RPMI8226 (cell line): Measurements from ENCODE around the gene GNB5.
"Not testable (repeated sequence)": the region's sequence is repeated elsewhere in the genome, so short reads cannot be mapped to it uniquely, and the experiment has no call there.

Experiments
- DNase-seq: peaks from one replicate; pipeline ENCODE4 v3.0.0-alpha.2; 2015

Gene GNB5

DNA sequence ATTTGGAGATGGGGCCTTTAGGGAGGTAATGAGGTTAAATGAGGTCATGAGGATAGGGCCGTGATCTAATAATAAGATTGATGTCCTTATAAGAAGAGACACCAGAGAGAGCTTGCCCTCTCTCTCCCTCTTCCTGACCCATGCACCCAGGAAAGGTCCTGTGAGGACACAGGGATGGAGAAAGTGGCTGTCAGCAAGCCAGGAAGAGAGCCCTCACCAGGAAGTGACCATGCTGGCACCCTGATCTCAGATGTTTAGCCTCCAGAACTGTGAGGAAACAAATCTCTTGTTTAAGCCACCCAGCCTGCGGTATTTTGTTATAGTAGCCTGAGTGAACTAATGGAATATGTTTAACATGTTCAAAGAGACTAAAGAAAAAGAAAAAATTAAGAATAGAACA, 15.3 kb upstream of the GNB5 start:
- DNase-seq: no peak

DNA sequence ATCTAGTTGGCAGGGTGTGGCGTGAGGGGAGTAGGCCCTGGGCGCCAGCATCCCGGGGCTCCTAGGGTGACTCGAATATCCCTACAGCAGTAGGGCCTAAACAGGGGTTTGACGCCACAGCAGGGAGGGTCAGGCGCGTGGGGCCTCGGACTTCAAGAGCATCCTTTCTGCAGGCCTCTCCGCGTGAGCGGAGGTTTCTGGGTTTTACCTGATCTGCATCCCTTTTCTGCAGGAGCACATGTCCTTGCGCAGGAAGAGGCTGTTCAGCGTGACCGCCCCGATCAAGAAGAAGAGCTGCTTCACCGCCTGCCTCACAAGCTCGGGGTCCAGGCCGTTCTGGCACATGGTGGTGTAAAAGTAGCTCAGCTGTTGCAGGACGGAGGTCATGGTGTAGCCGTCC, 13.5 kb upstream of the GNB5 start:
- DNase-seq: no peak

DNA sequence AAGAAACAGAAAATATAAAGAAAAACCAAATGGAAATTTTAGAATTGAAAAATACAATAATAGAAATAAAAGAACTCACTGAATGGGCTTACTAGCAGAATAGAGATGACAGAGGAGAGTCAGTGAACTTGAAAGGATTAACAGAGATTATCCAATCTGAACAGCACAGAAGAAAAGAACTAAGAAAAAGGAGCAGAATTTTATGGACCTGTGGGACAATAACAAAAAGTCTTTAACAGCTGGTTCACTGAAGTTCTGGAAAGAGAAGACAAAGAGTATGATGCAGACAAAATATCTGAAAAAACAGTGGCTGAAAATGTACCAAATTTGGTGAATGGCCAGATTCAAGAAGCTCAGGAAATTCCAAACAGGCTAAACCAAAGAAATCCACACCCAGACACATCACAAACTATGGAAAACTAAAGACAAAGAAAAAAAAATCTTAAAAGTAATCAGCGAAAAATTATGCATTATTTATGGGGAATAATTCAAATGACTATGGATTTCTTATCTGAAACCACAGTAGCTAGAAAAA, 9.7 kb upstream of the GNB5 start:
- no peak for DNase-seq

DNA sequence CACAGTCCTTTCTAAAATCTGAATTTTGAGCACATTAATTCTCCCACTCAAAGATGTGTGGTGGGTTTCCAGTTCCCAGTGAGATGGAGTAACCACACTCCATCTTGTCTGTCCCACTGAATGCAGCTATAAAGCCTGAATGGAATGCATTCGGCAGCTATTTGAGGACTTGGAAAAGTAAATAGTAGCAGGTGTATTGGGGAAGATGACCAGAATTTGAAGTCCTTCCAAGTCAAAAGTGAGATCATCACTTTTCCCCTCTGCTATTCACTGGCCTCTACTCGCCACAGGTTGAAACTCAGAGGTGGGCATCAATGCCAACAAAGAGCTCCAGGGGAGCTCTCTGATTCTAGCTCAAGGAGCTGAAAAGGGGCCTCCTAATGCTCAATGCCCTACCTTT, 8.1 kb upstream of the GNB5 start:
- no peak for DNase-seq

GRCh38 chr15:52196891-52197290, 5.7 kb upstream of the GNB5 start:
- no peak for DNase-seq

DNA sequence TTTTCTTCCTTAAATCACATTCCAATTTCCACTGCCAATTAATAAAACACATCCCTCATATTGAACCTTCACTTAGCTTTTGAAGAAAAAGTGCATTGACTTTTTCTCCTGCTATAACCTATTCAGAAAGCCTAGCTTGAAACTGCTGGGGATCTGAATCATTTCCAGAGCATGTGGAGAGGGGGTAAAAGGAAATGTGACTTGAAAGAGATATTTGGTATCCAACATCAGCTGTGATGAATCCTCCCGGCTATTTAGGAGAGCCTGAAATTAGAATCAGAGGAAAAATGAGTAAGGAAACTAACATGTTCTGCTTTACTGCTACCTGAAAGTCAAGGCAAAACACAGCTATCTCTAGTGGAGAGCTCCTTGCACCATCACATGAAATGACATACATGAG, 2.6 kb upstream of the GNB5 start:
- DNase-seq: no peak

- DNase-seq: no peak
Measured at GRCh38 chr15:52193321-52193720, 2.1 kb upstream of the GNB5 start.

DNA sequence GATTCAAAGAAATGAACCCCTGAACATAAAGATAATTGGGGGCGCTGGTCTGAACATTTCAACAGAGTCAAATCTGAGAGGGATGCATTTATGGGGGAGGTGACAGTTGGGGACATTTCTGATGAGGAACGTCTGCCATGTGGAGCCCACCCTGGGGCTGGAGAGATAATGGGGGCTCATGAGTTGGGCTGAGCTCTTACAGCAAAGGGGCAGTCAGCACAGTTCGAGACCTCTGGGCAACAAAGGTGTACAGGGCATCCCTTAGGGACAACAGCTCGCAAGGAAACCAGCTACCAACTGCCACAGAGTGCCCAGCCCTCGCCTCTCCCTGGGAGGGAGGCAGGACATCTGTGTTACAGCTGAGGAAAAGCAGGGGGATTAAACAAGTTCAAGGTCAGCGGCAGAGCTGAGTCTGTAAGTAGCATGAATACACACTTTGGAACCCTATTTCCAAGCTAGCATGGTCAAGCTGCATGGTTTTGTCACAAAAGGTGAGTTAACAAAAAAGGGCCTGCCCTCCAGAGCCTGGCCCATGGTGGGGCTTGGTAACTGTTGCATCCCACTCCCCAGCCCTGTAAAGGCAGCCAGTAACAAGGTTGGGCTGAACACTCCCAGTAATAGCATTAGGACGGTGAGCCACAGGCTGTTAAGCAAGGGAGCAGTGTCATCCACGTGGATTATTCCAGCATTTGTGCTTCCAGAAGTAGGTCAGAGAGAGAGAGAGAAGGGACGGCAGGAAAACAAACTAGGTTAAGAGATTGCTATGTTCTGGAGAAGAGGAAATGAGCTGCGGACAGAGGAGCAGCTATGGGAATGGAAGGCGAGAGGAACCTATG, 4.3 kb downstream of the GNB5 start:
- no peak for DNase-seq

DNA sequence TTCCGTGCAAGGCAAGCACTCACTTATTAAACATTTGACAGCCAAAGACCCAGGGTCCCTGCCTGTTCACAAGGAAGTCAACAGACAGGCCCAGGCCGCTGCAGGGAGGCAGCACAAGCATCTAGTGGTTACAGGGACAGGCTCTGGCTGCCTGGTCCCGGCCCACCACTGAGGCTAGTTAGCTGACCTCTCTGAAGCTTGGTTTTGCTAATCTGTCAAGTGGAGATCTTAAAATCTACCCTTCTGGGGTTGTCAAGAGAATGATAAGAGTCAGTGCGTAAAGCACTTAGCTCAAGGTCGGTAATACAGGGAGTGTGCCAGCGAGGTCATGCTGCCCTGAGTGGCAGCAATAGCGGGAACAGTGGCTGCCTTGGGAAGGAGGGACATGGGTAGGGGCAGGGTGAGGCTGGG, 6.0 kb downstream of the GNB5 start:
- no peak for DNase-seq

DNA sequence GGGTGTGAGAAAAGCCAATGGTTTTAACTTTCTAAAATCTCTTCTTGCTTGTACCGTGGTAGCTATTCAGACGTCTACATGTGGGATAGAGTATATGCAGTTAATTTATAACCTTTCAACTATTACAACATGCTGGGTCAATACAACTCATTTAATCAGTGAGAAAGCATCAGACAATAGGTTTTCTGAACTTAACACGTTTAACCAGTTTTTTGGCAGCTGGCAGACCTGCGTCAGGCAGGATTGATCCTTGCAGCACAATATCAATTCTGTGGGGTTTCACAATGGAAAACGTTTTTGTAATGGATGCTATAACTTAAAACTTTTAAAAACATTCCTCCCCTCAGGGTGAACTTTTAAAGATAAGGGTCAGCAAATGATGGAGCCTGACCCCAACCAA, 6.5 kb downstream of the GNB5 start:
- no peak for DNase-seq

DNA sequence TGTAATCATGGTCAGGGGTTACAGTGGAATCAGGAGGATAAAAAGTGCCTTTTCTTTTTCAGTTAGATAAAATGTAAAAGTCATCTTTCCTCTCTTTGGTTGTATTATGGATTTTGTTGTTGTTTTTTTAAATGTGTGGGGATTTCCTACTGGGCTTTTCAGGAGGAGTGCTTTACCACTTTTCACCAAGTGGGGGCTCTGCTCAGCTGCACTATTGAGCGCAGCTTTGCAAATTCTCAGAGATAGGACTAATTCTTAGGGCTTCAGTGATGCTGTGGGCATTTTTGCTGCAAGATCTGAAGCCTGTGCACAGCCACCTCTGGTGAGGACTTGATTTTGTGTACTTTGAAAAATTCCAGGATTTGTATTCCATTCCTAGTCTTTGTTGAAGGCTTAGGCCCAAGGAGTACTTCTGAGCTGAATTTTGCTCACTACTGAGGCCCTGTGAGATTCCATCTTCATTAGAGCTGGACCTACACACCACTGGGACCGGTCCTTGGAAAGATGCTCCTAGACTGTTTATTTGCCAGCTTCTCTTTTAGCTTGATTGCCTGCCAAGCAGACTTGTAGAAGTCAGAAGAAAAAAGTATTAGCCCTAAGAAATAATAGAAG, 7.5 kb downstream of the GNB5 start:
- peak; percentile 68 for DNase-seq

- DNase-seq: no peak
Measured at GRCh38 chr15:52181938-52182780, 9.0 kb downstream of the GNB5 start.

GRCh38 chr15:52180851-52181450, 10.2 kb downstream of the GNB5 start:
- no peak for DNase-seq

DNA sequence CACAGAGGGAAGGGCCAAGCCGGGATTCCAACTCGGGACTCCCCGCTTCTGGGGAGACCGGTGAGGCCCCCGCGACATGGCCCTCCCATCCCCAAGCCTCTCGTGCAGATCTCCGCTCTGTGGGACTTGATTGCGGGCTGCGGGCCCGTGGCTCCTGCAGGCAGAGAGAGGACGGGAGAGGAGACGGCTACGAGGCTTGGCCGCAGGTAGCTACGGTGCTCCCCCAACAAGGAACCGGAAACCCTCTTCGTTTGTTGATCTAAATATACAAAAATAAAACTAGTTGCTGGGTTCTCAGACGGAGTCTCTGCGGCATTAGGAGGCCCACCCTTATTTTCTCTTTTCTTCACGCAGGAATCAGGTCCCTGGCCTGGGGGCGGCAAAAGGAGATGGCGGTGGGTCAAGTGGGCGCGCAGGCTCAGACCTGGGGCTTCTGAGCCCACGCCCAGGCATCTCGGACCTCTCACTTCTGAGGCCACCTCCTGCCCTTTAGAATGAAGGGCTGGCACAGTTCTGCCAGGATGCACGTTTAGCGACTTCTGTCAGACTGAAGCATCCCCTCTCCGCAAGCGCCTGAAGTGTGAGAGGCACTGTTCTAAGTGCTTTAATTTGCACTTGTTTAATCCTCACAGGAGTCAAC, 10.9 kb downstream of the GNB5 start:
- peak; percentile 56 for DNase-seq

DNA sequence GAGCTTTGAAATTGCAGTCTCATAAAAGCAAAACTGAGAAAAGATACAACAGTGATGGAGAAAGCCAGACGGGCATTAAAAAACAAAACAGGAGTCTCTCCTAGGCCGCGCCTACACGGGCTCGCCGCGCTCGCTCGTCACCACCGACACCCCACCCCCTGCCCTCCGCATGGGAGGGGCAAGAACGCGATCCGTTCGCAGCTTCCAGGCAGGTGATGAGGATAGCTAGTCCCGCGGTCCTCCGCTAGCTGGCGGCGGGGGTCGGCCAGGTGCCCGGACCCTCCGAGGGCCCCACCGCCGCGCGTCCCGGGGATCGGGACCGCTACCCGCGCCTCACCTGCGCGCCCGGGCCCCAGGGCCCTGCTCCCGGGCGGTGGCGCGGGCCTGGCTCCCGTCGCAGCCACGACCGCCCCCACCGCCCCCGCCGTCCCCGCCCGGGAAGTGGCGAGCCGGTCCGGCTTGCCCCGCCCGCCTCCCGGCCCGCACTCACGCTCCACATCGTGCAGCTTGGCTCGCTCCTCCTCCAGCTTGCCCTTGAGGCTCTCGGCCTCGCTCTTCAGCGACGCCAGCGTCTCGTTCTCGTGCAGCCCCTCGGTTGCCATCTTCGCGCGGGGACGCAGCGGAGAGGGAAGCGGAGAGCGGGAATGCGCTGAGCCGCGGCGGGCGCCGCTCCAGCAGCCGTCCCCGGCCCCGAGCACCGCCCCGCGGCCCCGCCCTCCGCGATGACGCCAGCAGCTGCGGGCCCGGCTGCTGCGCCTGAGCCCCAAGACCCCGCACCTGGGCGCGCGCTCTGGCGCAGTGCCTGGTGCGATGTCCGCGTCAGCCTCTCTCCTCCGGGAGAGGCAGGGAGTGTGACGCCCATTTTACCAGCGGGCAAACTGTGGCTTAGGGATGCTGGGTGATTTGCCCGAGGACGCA, 11.7 kb downstream of the GNB5 start:
- peak; percentile 97 for DNase-seq

- no peak for DNase-seq
Measured at GRCh38 chr15:52178765-52179164, 12.4 kb downstream of the GNB5 start.

DNA sequence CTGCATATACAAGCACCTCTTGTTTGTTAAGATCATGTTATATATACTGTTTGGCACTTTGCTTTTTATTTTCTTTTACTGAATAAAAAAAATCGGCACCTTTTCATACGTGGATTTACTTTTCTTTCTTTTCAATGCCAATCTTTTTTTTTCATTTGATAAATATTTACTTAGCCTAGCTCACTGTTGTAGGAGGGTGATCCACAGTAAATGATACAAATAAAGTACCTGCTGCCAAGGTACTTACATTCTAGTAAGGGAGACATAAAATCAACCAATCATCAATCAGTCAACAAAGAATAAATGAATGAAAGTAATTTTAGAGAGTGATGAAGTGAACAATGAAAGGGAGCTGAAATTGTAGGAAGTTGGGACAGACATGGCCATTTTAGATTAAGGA, 18.3 kb downstream of the GNB5 start:
- DNase-seq: no peak

DNA sequence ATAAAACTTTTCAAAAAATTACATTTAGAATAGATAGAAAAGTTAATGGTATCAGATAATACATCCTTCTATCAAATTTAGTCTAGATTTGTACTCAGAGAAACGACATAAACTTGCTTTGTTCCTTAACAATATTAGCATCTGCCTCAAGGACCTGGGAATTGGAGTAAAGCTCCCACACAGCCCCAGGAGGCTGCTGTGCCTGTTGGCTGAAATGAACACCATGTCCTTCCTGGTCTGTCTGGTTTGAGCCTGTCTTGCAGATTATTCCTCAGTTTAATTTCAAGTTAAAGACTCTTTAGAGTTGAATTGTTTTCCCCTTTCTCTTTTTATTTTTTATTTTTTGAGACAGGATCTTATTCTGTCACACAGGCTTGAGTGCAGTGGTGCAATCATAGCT, 19.4 kb downstream of the GNB5 start:
- DNase-seq: no peak

- DNase-seq: no peak
Measured at GRCh38 chr15:52171386-52171785, 19.8 kb downstream of the GNB5 start.

- DNase-seq: not testable (repeated sequence)
Measured at GRCh38 chr15:52170199-52170598, 21.0 kb downstream of the GNB5 start.

DNA sequence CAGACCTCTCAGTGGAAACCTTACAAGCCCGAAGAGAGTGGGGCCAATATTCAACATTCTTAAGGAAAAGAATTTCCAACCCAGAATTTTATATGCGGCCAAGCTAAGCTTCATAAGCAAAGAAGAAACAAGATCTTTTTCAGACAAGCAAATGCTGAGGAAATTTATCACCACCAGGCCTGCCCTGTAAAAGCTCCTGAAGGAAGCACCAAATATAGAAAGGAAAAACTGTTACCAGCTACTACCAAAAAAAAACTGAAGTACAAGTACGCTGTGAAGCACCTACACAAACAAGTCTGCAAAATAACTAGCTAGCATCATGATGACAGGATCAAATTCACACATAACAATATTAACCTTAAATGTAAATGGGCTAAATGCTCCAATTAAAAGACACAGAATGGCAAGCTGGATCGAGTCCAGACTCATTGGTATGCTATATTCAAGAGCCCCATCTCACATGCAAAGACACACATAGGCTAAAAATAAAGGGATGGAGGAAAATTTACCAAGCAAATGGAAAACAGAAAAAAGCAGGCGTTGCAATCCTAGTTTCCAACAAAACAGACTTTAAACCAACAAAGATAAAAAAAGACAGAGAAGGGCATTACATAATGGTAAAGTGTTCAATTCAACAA, 25.6 kb downstream of the GNB5 start:
- not testable (repeated sequence) for DNase-seq
